Measurements from ENCODE around the gene CD53.

Gene CD53

GRCh38 chr1:110877776-110878175, 4.8 kb downstream of the CD53 start:
- Histone ChIP-seq H3K27me3 (ENCODE audit: control insufficient read depth in 1 of 2, insufficient read depth in 2 of 2, low read length in 2 of 2) (no peaks in the 10 kb centered on the region), H3K36me3 (ENCODE audit: insufficient read depth, low read length) (no peaks in the 10 kb centered on the region), H3K4me1 (ENCODE audit: insufficient read depth, low read length) (no peaks in the 10 kb centered on the region), H3K4me3 (ENCODE audit: low read depth in 1 of 2, low read length in 2 of 2) (no peak overlapping the region), H3K9me3 (ENCODE audit: low read length) (no peaks in the 10 kb centered on the region), H3K9ac (ENCODE audit: low read length) (no peak overlapping the region), H3K27ac (ENCODE audit: low read depth, low read length) (no peak overlapping the region)

DNA sequence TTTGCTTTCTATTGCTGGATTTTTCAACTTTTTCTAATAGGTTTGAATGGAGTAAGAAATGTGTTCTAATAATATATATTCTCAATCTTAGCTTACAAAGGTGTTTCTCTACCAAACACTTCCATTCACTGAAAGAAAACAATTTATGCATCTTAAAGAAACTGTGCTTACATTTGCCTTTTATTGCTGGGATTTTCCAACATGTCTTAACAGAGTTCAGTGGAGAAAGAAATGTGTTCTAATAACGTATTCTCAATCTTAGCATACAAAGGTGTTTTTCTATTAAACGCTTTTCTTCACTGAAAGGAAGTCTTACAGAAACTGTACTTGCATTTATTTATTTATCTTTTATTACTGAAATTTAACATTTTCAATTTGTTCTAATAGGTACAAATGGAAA, 5.6 kb downstream of the CD53 start:
- H3K36me3 ChIP-seq (ENCODE audit: insufficient read depth, low read length): no peaks in the 10 kb centered on the region
- H3K9ac ChIP-seq (ENCODE audit: low read length): no peak overlapping the region
- H3K27me3 ChIP-seq (ENCODE audit: control insufficient read depth in 1 of 2, insufficient read depth in 2 of 2, low read length in 2 of 2): no peaks in the 10 kb centered on the region
- H3K9me3 ChIP-seq (ENCODE audit: low read length): no peaks in the 10 kb centered on the region
- no peaks in the 10 kb centered on the region for H3K4me1 ChIP-seq (ENCODE audit: insufficient read depth, low read length)
- no peak overlapping the region for H3K27ac ChIP-seq (ENCODE audit: low read depth, low read length)
- no peak overlapping the region for H3K4me3 ChIP-seq (ENCODE audit: low read depth in 1 of 2, low read length in 2 of 2)

DNA sequence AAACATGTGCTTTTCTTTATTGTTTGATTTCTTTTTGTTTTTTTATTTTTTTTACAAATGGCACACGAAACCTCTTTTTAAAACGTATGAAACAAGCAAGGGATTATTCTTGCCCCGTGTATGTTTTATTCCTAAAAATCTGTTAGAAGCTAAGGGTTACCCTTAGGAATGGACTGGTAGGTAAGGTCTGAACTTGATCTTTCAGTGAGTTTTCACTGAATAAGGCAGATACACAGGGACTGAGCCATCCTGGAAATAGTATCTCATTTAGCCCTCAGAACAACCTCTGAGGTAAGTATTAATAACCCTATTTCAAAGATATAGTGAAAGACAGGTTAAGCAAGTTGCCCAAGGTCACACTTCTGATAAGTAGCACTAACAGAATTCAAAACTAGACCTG, 6.0 kb downstream of the CD53 start:
- Histone ChIP-seq H3K36me3 (ENCODE audit: insufficient read depth, low read length) (no peaks in the 10 kb centered on the region), H3K9ac (ENCODE audit: low read length) (no peak overlapping the region), H3K4me1 (ENCODE audit: insufficient read depth, low read length) (no peaks in the 10 kb centered on the region), H3K4me3 (ENCODE audit: low read depth in 1 of 2, low read length in 2 of 2) (no peak overlapping the region), H3K9me3 (ENCODE audit: low read length) (no peaks in the 10 kb centered on the region), H3K27me3 (ENCODE audit: control insufficient read depth in 1 of 2, insufficient read depth in 2 of 2, low read length in 2 of 2) (no peaks in the 10 kb centered on the region), H3K27ac (ENCODE audit: low read depth, low read length) (no peak overlapping the region)

- H3K9ac ChIP-seq (ENCODE audit: low read length): no peak overlapping the region
- no peak overlapping the region for H3K4me3 ChIP-seq (ENCODE audit: low read depth in 1 of 2, low read length in 2 of 2)
- H3K9me3 ChIP-seq (ENCODE audit: low read length): no peaks in the 10 kb centered on the region
- no peak overlapping the region for H3K27ac ChIP-seq (ENCODE audit: low read depth, low read length)
- no peaks in the 10 kb centered on the region for H3K4me1 ChIP-seq (ENCODE audit: insufficient read depth, low read length)
- no peaks in the 10 kb centered on the region for H3K36me3 ChIP-seq (ENCODE audit: insufficient read depth, low read length)
- no peaks in the 10 kb centered on the region for H3K27me3 ChIP-seq (ENCODE audit: control insufficient read depth in 1 of 2, insufficient read depth in 2 of 2, low read length in 2 of 2)
Observed at GRCh38 chr1:110879758-110880606, 7.0 kb downstream of the CD53 start.

DNA sequence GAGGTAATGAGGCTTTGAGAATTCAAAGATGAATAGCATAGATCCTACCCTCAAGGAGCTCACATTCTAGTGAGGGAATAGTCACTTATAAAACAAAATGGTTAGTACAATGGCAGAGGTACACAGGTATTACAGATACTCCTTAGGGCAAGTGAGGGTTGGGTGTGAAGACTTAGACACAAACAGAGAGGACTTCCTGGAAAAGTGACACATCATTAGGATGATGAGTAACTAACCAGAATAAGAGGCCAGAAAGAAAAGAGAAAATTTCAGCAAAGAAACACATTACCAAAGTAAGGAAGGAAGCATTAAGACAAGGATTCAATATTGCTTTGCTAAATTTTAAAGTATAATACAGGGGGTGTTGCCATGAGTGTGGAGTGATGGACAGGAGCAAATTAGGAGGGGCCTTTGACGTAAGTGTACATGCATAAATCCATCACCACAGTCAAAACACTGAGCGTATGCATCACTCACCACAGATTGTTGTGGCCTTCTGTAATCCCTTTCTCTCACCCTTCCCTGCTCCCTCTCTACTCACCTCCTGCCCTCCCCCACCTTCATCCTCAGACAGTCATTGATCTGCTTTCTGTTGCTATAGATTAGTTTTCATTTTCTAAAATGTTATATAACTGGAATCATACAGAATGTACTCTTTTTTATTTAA, 7.9 kb downstream of the CD53 start:
- no peak overlapping the region for H3K4me3 ChIP-seq (ENCODE audit: low read depth in 1 of 2, low read length in 2 of 2)
- no peaks in the 10 kb centered on the region for H3K4me1 ChIP-seq (ENCODE audit: insufficient read depth, low read length)
- no peaks in the 10 kb centered on the region for H3K27me3 ChIP-seq (ENCODE audit: control insufficient read depth in 1 of 2, insufficient read depth in 2 of 2, low read length in 2 of 2)
- H3K36me3 ChIP-seq (ENCODE audit: insufficient read depth, low read length): no peaks in the 10 kb centered on the region
- H3K9ac ChIP-seq (ENCODE audit: low read length): no peak overlapping the region
- H3K9me3 ChIP-seq (ENCODE audit: low read length): no peaks in the 10 kb centered on the region
- H3K27ac ChIP-seq (ENCODE audit: low read depth, low read length): no peak overlapping the region

DNA sequence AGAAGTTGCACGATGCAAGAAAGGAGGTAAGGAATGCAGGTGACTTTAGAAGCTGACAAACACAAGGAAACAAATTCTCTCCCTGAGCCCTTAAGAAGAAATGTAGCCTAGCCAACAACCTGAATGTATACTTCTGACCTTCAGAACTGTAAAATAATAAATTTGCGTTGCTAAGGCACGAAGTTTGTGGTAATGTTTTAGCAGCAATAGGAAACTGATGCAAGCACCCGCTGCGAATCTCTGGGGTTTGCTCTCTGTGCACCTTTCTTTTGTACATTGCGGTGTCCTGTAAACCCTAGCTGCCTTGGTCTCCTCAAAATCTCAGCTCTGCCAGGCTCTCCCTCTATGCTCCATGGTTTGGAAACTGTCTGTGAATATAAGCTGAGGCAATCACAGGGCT, 15.1 kb downstream of the CD53 start:
- no peaks in the 10 kb centered on the region for H3K27me3 ChIP-seq (ENCODE audit: control insufficient read depth in 1 of 2, insufficient read depth in 2 of 2, low read length in 2 of 2)
- no peaks in the 10 kb centered on the region for H3K9me3 ChIP-seq (ENCODE audit: low read length)
- H3K36me3 ChIP-seq (ENCODE audit: insufficient read depth, low read length): no peaks in the 10 kb centered on the region
- no peak overlapping the region for H3K9ac ChIP-seq (ENCODE audit: low read length)
- no peak overlapping the region for H3K4me3 ChIP-seq (ENCODE audit: low read depth in 1 of 2, low read length in 2 of 2)
- no peaks in the 10 kb centered on the region for H3K4me1 ChIP-seq (ENCODE audit: insufficient read depth, low read length)
- no peak overlapping the region for H3K27ac ChIP-seq (ENCODE audit: low read depth, low read length)

GRCh38 chr1:110888641-110889040, 15.7 kb downstream of the CD53 start:
- Histone ChIP-seq H3K9me3 (ENCODE audit: low read length) (no peaks in the 10 kb centered on the region), H3K36me3 (ENCODE audit: insufficient read depth, low read length) (no peaks in the 10 kb centered on the region), H3K4me1 (ENCODE audit: insufficient read depth, low read length) (no peaks in the 10 kb centered on the region), H3K9ac (ENCODE audit: low read length) (no peak overlapping the region), H3K27ac (ENCODE audit: low read depth, low read length) (no peak overlapping the region), H3K27me3 (ENCODE audit: control insufficient read depth in 1 of 2, insufficient read depth in 2 of 2, low read length in 2 of 2) (no peaks in the 10 kb centered on the region), H3K4me3 (ENCODE audit: low read depth in 1 of 2, low read length in 2 of 2) (no peak overlapping the region)

DNA sequence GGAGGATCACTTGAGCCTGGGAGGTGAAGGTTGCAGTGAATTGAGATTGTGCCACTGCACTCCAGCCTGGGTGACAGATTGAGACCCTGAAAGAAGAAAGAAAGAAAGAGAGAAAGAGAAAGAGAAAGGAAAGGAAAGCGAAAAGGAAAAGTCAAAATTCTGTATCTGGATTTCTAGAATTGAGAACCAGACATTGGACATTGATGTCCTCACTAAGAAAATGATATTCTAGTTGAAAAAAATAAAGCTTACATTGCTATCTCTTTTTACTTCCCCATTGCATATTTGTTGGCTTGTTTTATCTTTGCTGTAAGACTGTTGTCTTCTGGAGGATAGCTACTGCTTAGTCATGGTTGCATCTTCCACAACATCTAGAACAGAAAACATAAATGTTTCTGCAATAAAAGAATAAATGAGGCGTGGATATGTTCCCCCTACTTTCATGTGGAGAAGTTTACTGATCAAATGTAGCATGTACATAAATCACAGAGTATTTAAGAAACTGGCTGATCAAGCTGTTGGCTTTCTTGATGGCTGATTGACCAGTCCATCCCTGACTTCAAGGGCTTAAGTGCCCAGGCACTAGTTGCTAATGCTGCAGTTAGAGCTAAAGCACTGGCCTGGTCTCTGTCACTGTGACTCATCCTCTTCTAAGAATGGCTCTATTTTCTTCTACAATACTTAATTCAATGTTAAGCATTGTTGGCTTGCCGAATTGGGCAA, 17.7 kb downstream of the CD53 start:
- Histone ChIP-seq H3K4me1 (ENCODE audit: insufficient read depth, low read length) (no peaks in the 10 kb centered on the region), H3K9ac (ENCODE audit: low read length) (no peak overlapping the region), H3K4me3 (ENCODE audit: low read depth in 1 of 2, low read length in 2 of 2) (no peak overlapping the region), H3K27me3 (ENCODE audit: control insufficient read depth in 1 of 2, insufficient read depth in 2 of 2, low read length in 2 of 2) (no peaks in the 10 kb centered on the region), H3K36me3 (ENCODE audit: insufficient read depth, low read length) (no peaks in the 10 kb centered on the region), H3K9me3 (ENCODE audit: low read length) (no peaks in the 10 kb centered on the region), H3K27ac (ENCODE audit: low read depth, low read length) (no peak overlapping the region)

DNA sequence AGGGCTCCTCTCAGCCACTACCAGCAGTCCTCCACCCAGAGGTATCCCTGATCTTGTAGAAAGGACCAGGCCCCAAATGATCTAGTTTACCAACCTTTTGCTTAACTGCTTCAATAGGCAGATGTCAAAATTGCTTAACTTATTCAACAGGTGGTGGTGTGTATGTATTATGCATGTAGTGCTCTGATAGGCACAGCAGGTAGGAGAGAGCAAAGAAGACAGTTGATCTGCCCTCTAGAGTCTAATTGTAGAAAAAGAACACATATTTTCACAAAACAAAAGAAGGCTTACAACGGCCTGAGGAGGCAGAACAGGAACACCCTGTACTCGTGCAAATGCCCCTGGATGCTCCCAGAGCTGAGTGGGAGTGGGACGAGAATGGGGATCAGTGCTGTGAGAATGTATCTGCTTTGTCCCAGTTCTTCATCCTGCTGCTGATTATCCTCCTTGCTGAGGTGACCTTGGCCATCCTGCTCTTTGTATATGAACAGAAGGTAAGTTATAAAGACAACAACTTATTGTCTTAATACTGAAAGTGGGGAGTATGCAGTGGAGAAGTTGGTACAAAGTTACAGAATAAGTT, 21.1 kb downstream of the CD53 start:
- Histone ChIP-seq H3K36me3 (ENCODE audit: insufficient read depth, low read length) (no peaks in the 10 kb centered on the region), H3K4me1 (ENCODE audit: insufficient read depth, low read length) (no peaks in the 10 kb centered on the region), H3K27ac (ENCODE audit: low read depth, low read length) (no peak overlapping the region)

GRCh38 chr1:110896090-110896489, 23.1 kb downstream of the CD53 start:
- H3K9ac ChIP-seq (ENCODE audit: low read length): no peak overlapping the region
- no peak overlapping the region for H3K27ac ChIP-seq (ENCODE audit: low read depth, low read length)
- H3K4me1 ChIP-seq (ENCODE audit: insufficient read depth, low read length): no peaks in the 10 kb centered on the region
- H3K9me3 ChIP-seq (ENCODE audit: low read length): no peaks in the 10 kb centered on the region
- H3K36me3 ChIP-seq (ENCODE audit: insufficient read depth, low read length): no peaks in the 10 kb centered on the region
- no peak overlapping the region for H3K4me3 ChIP-seq (ENCODE audit: low read depth in 1 of 2, low read length in 2 of 2)
- no peaks in the 10 kb centered on the region for H3K27me3 ChIP-seq (ENCODE audit: control insufficient read depth in 1 of 2, insufficient read depth in 2 of 2, low read length in 2 of 2)

More for the DNA sequence above, 21.1 kb downstream of the CD53 start:
- Histone ChIP-seq H3K9ac (ENCODE audit: low read length) (no peak overlapping the region), H3K27me3 (ENCODE audit: control insufficient read depth in 1 of 2, insufficient read depth in 2 of 2, low read length in 2 of 2) (no peaks in the 10 kb centered on the region), H3K4me3 (ENCODE audit: low read depth in 1 of 2, low read length in 2 of 2) (no peak overlapping the region), H3K9me3 (ENCODE audit: low read length) (no peaks in the 10 kb centered on the region)

- H3K27ac ChIP-seq (ENCODE audit: low read depth, low read length): no peak overlapping the region
- no peak overlapping the region for H3K9ac ChIP-seq (ENCODE audit: low read length)
- no peaks in the 10 kb centered on the region for H3K4me1 ChIP-seq (ENCODE audit: insufficient read depth, low read length)
- H3K9me3 ChIP-seq (ENCODE audit: low read length): no peaks in the 10 kb centered on the region
- H3K27me3 ChIP-seq (ENCODE audit: control insufficient read depth in 1 of 2, insufficient read depth in 2 of 2, low read length in 2 of 2): no peaks in the 10 kb centered on the region
- no peak overlapping the region for H3K4me3 ChIP-seq (ENCODE audit: low read depth in 1 of 2, low read length in 2 of 2)
- no peaks in the 10 kb centered on the region for H3K36me3 ChIP-seq (ENCODE audit: insufficient read depth, low read length)
Observed at GRCh38 chr1:110897681-110898080, 24.7 kb downstream of the CD53 start.

All from muscle layer of colon (tissue), 2 donors.